Suprapubic skin (tissue), 3 donors: Measurements from ENCODE around the gene PI4KB.

Source experiments
- EP300 ChIP-seq: sonication (generic); formaldehyde crosslinking; IDR thresholded peaks from one replicate; pipeline ENCODE4 v1.6.1; 2017; ENCODE audit warnings: antibody characterized with exemption
- POLR2A ChIP-seq, 2 donors: fragments of 450-650 bp; IDR thresholded peaks; one replicate each; pipeline ENCODE4 v1.6.1; 2017; ENCODE audit warnings: antibody characterized with exemption in 2 of 2, mild to moderate bottlenecking in 2 of 2, moderate library complexity in 2 of 2
- TF ChIP-seq, protein P1 (sequence below), 2 donors: fragments of 200-600 bp in 1 of 2; fragments of 450-650 bp in 1 of 2; sonication (generic) in 1 of 2; IDR thresholded peaks; one replicate each; pipeline ENCODE4 v1.5.1; 2016 to 2019; ENCODE audit warnings: antibody characterized with exemption in 2 of 2, mild to moderate bottlenecking in 1 of 2, moderate library complexity in 1 of 2

DNA sequence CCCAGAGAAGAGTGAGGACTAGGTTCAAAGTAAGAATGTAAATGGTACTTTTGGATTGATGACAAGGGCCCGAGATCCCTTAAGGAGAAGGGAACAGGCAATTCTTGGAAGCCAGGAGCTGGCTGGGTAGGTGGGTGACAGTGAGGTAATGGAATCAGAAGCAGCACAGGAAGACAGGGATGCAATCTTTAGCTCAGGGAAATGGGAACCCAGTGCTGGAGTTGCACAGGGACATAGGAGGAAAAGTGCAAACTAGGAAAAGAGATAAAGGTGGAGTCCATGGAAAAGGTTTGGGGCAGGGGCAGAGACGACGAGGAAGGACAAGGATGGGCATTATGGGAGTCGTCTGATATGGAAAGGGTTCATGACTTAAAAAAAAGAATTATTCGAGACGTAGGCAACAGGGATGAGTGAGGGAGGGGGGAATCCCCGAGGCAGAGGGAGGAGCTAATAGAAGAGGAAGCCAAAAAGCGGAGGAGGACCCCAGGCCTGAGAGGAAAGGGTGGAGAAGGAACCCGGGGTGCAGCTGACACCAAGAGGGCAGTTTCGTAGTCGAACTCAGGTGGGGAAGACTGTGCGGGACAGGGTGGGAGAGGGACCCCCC lies 495 bp downstream of the PI4KB start:
- TF ChIP-seq POLR2A (IDR thresholded peaks at IDR 0.05) (no peak), EP300 (no peak)
- TF ChIP-seq, protein P1, sequence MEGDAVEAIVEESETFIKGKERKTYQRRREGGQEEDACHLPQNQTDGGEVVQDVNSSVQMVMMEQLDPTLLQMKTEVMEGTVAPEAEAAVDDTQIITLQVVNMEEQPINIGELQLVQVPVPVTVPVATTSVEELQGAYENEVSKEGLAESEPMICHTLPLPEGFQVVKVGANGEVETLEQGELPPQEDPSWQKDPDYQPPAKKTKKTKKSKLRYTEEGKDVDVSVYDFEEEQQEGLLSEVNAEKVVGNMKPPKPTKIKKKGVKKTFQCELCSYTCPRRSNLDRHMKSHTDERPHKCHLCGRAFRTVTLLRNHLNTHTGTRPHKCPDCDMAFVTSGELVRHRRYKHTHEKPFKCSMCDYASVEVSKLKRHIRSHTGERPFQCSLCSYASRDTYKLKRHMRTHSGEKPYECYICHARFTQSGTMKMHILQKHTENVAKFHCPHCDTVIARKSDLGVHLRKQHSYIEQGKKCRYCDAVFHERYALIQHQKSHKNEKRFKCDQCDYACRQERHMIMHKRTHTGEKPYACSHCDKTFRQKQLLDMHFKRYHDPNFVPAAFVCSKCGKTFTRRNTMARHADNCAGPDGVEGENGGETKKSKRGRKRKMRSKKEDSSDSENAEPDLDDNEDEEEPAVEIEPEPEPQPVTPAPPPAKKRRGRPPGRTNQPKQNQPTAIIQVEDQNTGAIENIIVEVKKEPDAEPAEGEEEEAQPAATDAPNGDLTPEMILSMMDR (IDR thresholded peaks at IDR 0.05): no peak
